ENCODE data around the gene CEBPZOS.
A peak's percentile ranks its signal among the peaks of the same experiment; 100 is the strongest.
"Not testable (repeated sequence)": the region's sequence is repeated elsewhere in the genome, so short reads cannot be mapped to it uniquely, and the experiment has no call there.

CEBPZOS gene

DNA sequence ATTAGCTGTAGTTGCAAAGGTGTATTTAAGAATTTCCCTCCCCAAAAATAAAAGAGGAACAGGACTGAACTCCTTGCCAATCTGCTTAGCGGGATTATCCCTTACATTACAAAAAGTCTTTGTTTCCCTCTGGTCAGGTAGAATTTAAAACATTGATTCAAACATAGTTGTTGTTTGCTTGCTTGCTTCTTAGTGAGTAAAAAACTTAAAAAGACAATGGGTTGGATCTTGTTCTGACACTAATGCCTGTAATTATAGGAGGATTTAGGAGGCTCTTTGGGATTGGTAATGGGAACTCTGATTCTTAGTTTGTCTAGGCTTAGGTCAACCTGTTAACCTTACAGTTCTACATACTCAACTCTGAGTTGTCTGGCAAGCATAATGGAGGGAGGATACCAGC lies 3.7 kb upstream of the CEBPZOS start:
- no peaks in the 10 kb centered on the region for H3K9me3 ChIP-seq
- no peak overlapping the region for H3K27ac ChIP-seq
- no peak overlapping the region for H3K4me3 ChIP-seq (ENCODE audit: low read depth in 1 of 2, low read length in 1 of 2)
- TF ChIP-seq, protein P1, sequence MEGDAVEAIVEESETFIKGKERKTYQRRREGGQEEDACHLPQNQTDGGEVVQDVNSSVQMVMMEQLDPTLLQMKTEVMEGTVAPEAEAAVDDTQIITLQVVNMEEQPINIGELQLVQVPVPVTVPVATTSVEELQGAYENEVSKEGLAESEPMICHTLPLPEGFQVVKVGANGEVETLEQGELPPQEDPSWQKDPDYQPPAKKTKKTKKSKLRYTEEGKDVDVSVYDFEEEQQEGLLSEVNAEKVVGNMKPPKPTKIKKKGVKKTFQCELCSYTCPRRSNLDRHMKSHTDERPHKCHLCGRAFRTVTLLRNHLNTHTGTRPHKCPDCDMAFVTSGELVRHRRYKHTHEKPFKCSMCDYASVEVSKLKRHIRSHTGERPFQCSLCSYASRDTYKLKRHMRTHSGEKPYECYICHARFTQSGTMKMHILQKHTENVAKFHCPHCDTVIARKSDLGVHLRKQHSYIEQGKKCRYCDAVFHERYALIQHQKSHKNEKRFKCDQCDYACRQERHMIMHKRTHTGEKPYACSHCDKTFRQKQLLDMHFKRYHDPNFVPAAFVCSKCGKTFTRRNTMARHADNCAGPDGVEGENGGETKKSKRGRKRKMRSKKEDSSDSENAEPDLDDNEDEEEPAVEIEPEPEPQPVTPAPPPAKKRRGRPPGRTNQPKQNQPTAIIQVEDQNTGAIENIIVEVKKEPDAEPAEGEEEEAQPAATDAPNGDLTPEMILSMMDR (IDR thresholded peaks at IDR 0.05) = no peak
- H3K36me3 ChIP-seq = no peaks in the 10 kb centered on the region
- H3K27me3 ChIP-seq = no peaks in the 10 kb centered on the region
- peaks cover 93% of the 10 kb centered on the region in 2 experiments for H3K4me1 ChIP-seq (ENCODE audit: control insufficient read depth in 1 of 2, insufficient read depth in 1 of 2, low read depth in 1 of 2, low read length in 1 of 2)

DNA sequence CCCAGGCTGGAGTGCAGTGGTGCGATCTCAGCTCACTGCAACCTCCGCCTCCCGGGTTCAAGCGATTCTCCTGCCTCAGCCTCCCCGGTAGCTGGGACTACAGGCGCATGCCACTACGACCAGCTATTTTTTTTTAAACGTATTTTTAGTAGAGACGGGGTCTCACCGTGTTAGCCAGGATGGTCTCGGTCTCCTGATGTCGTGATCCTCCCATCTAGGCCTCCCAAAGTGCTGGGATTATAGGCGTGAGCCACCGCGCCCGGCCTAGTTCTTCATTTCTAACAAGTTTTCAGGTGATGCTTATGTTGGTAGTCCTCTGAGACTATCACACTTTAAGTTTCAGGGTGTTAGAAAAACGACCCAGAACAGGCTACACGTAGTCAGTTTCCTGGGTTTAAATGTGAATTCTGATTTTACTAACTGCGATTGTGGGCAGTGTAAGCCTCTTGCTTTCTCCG lies 405 bp upstream of the CEBPZOS start:
- H3K4me1 ChIP-seq (ENCODE audit: control insufficient read depth in 1 of 2, insufficient read depth in 1 of 2, low read depth in 1 of 2, low read length in 1 of 2) = peaks cover 66 to 76% of the 10 kb centered on the region in 2 experiments
- H3K27ac ChIP-seq = peak overlapping the region; percentile 85
- H3K9me3 ChIP-seq, H3K27me3 ChIP-seq, H3K36me3 ChIP-seq: not testable (repeated sequence)
- peak overlapping the region; percentile 94 to 95 for H3K4me3 ChIP-seq (ENCODE audit: low read depth in 1 of 2, low read length in 1 of 2)

DNA sequence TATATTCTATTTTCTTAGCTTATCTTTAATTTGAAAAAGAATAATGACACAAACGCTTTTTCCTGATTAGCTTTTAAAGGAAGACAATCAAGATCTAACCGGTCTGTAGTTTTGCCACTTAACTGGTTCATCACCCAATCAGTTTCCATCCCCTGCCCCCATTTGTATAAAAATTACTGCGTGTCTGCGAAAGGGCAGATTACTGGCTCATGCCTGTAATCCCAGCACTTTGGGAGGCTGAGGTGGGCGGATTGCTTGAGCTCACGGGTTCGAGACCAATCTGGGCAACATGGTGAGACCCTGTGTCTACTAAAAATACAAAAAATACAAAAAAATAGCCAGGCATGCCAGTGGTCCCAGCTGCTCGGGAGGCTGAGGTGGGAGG lies 2.4 kb downstream of the CEBPZOS start:
- no peaks in the 10 kb centered on the region for H3K27me3 ChIP-seq
- no peak overlapping the region for H3K27ac ChIP-seq

DNA sequence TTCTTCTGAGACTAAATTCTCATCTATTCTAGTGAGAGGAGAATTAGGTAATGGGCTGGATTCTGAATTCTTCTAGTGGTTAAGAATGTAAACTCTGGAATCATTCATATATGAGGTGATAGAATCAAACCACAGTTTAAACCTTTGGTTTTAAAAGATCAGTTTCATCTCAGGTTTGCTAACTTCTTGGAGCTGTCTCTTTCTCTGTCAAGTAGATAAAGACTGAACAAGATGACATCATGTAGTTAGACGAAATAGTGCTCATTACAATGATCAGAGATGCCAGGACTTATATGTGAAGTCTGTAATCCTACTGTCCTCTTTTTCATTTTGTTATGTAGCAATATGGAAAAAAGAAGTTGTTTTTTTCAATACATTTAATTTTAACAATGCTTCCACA lies 4.9 kb downstream of the CEBPZOS start:
- Histone ChIP-seq H3K4me1 (ENCODE audit: control insufficient read depth in 1 of 2, insufficient read depth in 1 of 2, low read depth in 1 of 2, low read length in 1 of 2) (peaks cover 16 to 26% of the 10 kb centered on the region in 2 experiments), H3K27me3 (no peaks in the 10 kb centered on the region), H3K27ac (no peak overlapping the region), H3K36me3 (peaks cover 38% of the 10 kb centered on the region), H3K9me3 (no peaks in the 10 kb centered on the region), H3K4me3 (ENCODE audit: low read depth in 1 of 2, low read length in 1 of 2) (no peak overlapping the region)
- TF ChIP-seq, protein P1 (IDR thresholded peaks at IDR 0.05) = no peak

More for the DNA sequence above, 2.4 kb downstream of the CEBPZOS start:
- TF ChIP-seq, protein P1 (IDR thresholded peaks at IDR 0.05) = no peak
- H3K4me1 ChIP-seq (ENCODE audit: control insufficient read depth in 1 of 2, insufficient read depth in 1 of 2, low read depth in 1 of 2, low read length in 1 of 2) = peaks cover 38 to 48% of the 10 kb centered on the region in 2 experiments
- H3K4me3 ChIP-seq (ENCODE audit: low read depth in 1 of 2, low read length in 1 of 2) = no peak overlapping the region
- no peaks in the 10 kb centered on the region for H3K9me3 ChIP-seq
- H3K36me3 ChIP-seq = peaks cover 18% of the 10 kb centered on the region

DNA sequence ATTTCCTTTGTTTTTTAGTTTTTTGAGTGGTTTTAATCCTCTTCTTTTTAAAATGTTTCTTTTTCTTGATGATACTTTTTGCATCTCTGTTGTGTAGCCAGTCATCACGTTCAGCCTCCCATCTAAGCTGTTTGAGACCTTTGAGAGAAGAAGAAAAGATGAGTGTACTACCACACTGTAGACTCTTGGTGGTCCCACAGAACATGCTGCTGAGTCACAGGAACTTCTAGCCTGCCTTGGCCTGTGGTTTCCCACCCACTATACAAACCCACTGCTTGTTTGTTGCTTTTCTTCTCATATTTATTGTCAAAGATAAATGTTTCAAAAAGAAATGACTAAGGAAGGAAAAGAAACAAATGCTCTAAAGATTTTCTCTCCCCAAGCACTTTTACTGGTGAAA lies 5.5 kb downstream of the CEBPZOS start:
- Histone ChIP-seq H3K4me1 (ENCODE audit: control insufficient read depth in 1 of 2, insufficient read depth in 1 of 2, low read depth in 1 of 2, low read length in 1 of 2) (peaks cover 13 to 21% of the 10 kb centered on the region in 2 experiments), H3K4me3 (ENCODE audit: low read depth in 1 of 2, low read length in 1 of 2) (no peak overlapping the region), H3K27ac (peak overlapping the region; percentile 5), H3K36me3 (peaks cover 39% of the 10 kb centered on the region), H3K27me3 (no peaks in the 10 kb centered on the region), H3K9me3 (no peaks in the 10 kb centered on the region)
- TF ChIP-seq, protein P1 (IDR thresholded peaks at IDR 0.05) = no peak

DNA sequence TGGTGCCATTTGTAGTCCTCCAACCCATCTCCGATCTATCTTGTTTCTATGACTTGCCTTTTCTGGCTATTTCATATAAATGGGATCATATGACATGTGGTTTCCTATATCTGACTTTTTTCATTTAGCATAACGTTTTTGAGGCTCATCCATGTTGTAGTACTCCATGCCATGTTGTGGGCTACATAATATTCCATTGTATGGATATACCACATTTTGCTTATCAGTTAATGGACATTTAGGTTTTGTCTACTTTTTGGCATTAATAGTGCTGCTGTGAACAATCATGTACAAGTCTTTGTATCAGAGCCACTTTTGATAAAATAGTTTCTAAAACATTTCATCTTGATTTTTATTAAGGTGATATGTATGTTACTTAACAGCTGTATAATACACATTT lies 7.4 kb downstream of the CEBPZOS start:
- Histone ChIP-seq H3K4me1 (ENCODE audit: control insufficient read depth in 1 of 2, insufficient read depth in 1 of 2, low read depth in 1 of 2, low read length in 1 of 2) (peaks cover 0 to 4% of the 10 kb centered on the region in 2 experiments), H3K4me3 (ENCODE audit: low read depth in 1 of 2, low read length in 1 of 2) (no peak overlapping the region), H3K27ac (no peak overlapping the region), H3K27me3 (no peaks in the 10 kb centered on the region), H3K9me3 (no peaks in the 10 kb centered on the region), H3K36me3 (peaks cover 39% of the 10 kb centered on the region)
- TF ChIP-seq, protein P1 (IDR thresholded peaks at IDR 0.05) = no peak

DNA sequence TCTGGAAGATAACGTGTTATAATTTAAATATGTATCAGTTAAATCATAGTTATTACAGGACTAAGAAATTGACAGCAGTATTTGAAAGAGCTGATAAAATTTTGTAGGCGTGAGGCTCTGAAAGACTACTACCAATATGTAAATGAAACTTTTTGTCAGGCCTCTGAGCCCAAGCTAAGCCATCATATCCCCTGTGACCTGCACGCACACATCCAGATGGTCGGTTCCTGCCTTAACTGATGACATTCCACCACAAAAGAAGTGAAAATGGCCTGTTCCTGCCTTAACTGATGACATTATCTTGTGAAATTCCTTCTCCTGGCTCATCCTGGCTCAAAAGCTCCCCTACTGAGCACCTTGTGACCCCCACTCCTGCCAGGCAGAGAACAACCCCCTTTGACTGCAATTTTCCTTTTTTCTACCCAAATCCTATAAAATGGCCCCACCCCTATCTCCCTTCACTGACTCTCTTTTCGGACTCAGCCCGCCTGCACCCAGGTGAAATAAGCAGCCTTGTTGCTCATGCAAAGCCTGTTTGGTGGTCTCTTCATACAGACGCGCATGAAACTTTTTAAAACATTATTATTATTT lies 8.9 kb downstream of the CEBPZOS start:
- H3K27me3 ChIP-seq; H3K27ac ChIP-seq; H3K4me3 ChIP-seq (ENCODE audit: low read depth in 1 of 2, low read length in 1 of 2); H3K9me3 ChIP-seq; H3K4me1 ChIP-seq (ENCODE audit: control insufficient read depth in 1 of 2, insufficient read depth in 1 of 2, low read depth in 1 of 2, low read length in 1 of 2): not testable (repeated sequence)
- peaks cover 44% of the 10 kb centered on the region for H3K36me3 ChIP-seq

Data from neutrophil (primary cell).